Measurements from ENCODE around the gene PSMD5. TPM values are rescaled to one million over a fixed set of nuclear protein-coding genes. Genes with fewer than 3 reads are reported as not detected.

Gene PSMD5
- total RNA-seq, result 19.3 and 22.0 TPM in 2 replicates

DNA sequence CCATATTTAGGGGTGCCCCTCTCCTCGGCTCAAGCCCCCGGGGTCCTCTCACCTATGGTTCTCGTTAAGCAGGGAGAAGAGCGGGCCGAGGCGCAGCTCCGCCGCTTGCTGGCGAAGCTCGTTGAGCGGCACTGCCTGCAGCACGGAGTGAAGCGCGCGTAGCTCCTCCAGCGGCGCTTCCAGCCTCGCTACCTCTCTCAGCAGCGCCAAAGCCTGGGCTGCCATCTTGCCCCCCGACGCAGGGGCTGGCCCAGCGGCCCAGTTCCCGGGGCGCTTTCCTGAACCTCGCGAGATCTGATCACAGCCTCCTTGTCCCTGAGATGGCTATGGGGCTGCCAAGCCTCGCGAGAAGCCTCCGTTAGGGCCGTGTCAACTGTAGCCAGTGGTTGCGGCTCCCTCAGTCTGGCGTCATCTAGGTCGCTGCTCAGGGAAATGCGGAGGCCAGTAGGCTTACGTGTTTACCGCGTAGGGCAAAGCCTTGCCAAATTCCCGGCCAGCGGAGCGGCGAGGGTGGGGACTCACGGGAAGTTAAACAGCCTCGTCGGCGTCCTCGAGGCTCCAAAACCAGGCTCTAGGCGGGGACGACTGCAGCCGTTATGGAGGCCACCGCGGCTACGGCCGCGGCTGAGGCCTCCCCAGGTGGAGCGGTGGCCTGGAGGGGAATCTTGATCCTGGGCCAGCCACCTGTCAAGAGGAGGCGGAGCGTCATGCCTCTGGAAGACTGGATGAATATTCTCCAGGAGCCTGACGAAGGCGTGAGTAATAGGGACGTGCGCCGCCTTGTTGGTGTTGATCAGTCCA lies at the start of gene PSMD5:
PSMD5 (minus strand) TSS at position 238 of the 801 bp plus-strand sequence; CDS start at position 225, 13 bp downstream.

GRCh38 chr9:120876842-120877240 lies 34.1 kb upstream of the PSMD5 start, which contains the start of gene PHF19:
Gene PHF19, minus strand, starts transcription at chr9:120877188. Its CDS starts 2,447 bp downstream, at chr9:120874741.

DNA sequence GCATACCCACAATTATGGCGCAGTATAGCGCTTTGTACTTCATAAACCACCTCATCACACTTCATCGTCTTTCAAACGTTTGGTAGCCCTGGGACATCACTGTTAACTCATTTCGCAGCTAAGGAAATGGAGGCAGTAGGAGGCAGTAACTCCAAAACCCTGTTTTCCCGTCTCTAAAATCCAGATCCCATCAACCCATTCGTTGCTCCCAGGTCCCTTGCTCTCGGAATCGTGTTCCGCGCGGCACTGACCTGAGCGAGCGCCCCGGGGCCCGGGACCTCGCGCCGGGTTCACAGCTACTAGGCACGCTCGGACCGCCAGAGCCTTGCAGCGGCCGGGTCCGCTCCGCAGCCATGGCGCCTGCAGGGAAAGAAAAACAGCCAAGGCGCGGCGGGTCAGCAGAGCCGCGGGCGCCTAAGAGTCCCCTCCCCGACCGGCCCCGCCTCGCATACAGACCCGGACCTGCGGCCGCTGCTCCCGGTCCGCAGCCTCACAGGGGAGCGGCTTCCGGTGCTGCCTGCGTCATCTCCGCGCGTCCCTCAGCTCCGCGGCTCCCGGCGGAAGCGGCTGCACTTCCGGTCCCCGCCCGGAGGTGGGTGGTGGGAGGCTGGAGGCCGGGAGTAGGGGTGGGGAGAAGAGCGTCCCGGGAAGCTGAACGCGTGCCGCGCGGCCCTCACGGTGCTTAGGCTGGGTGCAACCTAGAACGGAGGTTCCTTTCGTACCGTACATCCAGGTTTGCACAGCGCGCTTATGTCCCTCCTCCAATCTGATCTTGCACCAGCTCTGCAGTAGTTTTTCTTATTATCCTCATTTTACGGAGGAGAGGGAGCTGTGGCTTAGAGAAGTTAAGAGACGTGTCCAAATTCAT lies 49.6 kb downstream of the PSMD5 start, which contains the start of gene FBXW2:
FBXW2 (minus strand) TSS at position 519 of the 868 bp plus-strand sequence. CDS start 5,158 bp downstream, outside the sequence.

Other genes with a start within 250 kb of the PSMD5 start
- gene MEGF9, start 128.5 kb downstream of the PSMD5 start, total RNA-seq, result 5.0 and 5.1 TPM in 2 replicates
- 32.7 and 34.8 TPM in 2 replicates for gene FBXW2, start 49.5 kb downstream of the PSMD5 start, total RNA-seq
- gene PHF19, start 34.3 kb upstream of the PSMD5 start, total RNA-seq, result 9.4 and 12.0 TPM in 2 replicates
- 0.43 and 0.65 TPM in 2 replicates for gene TRAF1, start 83.9 kb upstream of the PSMD5 start, total RNA-seq
- gene C5, start 207.4 kb upstream of the PSMD5 start, total RNA-seq, result 0.98 and 1.1 TPM in 2 replicates
- gene CNTRL, start 232.0 kb upstream of the PSMD5 start, total RNA-seq, result 8.2 and 14.2 TPM in 2 replicates